Esophagus squamous epithelium (tissue), 5 donors: Measurements from ENCODE around the gene ANKRD16. TPM values are rescaled to one million over a fixed set of nuclear protein-coding genes. Genes with fewer than 3 reads are reported as not detected.
"Not testable (repeated sequence)": the region's sequence is repeated elsewhere in the genome, so short reads cannot be mapped to it uniquely, and the experiment has no call there.

Experiments used
- DNase-seq: peaks from one replicate; lab custom pipeline; 2025; lab: John Stamatoyannopoulos, UW
- H3K27ac ChIP-seq, 4 donors: fragments of 200-600 bp; sonication (generic); one replicate each; pipeline ENCODE4 v1.5.1; 2016 to 2019; ENCODE audit warnings: mild to moderate bottlenecking in 1 of 4
- H3K27me3 ChIP-seq, 4 donors: fragments of 200-600 bp; sonication (generic); 1 replicate in 3 of 4; 2 replicates in 1 of 4; pipeline versions ENCODE4 v1.5.1 to v1.6.0; 2017 to 2021; ENCODE audit warnings: antibody characterized with exemption in 1 of 4
- H3K36me3 ChIP-seq, 3 donors: fragments of 200-600 bp; sonication (generic); one replicate each; pipeline ENCODE4 v1.5.1; 2016 to 2019
- H3K4me1 ChIP-seq, 3 donors: fragments of 200-600 bp; sonication (generic); one replicate each; pipeline ENCODE4 v1.5.1; 2017 to 2019
- H3K4me3 ChIP-seq, 4 donors: fragments of 200-600 bp; sonication (generic); 1 replicate in 3 of 4; 2 replicates in 1 of 4; pipeline ENCODE4 v1.5.1; 2016 to 2019; ENCODE audit warnings: mild to moderate bottlenecking in 2 of 4, moderate library complexity in 1 of 4
- H3K9me3 ChIP-seq, 3 donors: fragments of 200-600 bp; sonication (generic); one replicate each; pipeline ENCODE4 v1.5.1; 2016 to 2019
- POLR2A ChIP-seq, 4 donors: fragments of 450-650 bp; IDR thresholded peaks; one replicate each; pipeline ENCODE4 v1.6.1; 2017; ENCODE audit warnings: antibody characterized with exemption in 4 of 4, mild to moderate bottlenecking in 4 of 4, moderate library complexity in 3 of 4
- WGBS, 2 donors: methylation state at CpG; one replicate each; pipeline ENCODE4 v1.1.5; 2018; 5-methylcytosine and 5-hydroxymethylcytosine counted together
- intact Hi-C: fragments of 100-400 bp; cut with DNase I; formaldehyde crosslinking; loops from one replicate; pipeline ENCODE4 v1.15.0; 2022
- total RNA-seq, 4 donors: library from RNA; depleted of rRNA; stranded (reverse); fragments of >200 nt; gene quantifications; one replicate each; pipeline ENCODE4 v1.1.0, GENCODE V29; 2016
- TF ChIP-seq, protein P1 (sequence below), 6 experiments: fragments of 450-650 bp in 4 of 6; fragments of 200-600 bp in 2 of 6; sonication (generic) in 2 of 6; IDR thresholded peaks; one replicate each; pipeline ENCODE4 v1.5.1; 2016 to 2019; ENCODE audit warnings: antibody characterized with exemption in 6 of 6, mild to moderate bottlenecking in 4 of 6, moderate library complexity in 4 of 6
- donor health status: DM: yes; HTN: yes; CAD: no.

ANKRD16 gene
- total RNA-seq, 4 donors from 2014 or later = 2.8 to 10.9 (median 5.1) TPM

DNA sequence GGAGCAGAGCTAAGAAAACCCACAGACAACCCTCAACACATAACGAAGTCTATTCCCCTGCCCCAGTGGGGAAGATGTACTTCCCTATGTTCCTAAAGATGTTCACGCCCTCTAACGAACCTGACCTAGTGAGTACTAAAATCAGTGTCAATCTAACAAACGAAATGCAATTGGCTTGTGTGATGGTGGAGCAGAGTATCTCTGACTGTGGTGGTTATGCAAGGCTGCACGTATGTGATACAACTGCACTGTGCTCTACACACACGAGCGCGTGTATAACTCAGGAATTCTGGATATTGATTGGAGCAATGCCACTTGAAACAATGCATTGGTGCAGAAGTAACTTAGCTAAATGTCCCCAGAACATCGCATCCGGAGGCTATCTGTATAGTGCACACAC is 1.3 kb downstream of the ANKRD16 start:
- no peak for TF ChIP-seq POLR2A (IDR thresholded peaks at IDR 0.05)
- TF ChIP-seq, protein P1, sequence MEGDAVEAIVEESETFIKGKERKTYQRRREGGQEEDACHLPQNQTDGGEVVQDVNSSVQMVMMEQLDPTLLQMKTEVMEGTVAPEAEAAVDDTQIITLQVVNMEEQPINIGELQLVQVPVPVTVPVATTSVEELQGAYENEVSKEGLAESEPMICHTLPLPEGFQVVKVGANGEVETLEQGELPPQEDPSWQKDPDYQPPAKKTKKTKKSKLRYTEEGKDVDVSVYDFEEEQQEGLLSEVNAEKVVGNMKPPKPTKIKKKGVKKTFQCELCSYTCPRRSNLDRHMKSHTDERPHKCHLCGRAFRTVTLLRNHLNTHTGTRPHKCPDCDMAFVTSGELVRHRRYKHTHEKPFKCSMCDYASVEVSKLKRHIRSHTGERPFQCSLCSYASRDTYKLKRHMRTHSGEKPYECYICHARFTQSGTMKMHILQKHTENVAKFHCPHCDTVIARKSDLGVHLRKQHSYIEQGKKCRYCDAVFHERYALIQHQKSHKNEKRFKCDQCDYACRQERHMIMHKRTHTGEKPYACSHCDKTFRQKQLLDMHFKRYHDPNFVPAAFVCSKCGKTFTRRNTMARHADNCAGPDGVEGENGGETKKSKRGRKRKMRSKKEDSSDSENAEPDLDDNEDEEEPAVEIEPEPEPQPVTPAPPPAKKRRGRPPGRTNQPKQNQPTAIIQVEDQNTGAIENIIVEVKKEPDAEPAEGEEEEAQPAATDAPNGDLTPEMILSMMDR (IDR thresholded peaks at IDR 0.05) = no peak
- intact Hi-C loops = no loop called here
- no peaks in the 10 kb centered on the region for H3K9me3 ChIP-seq
- H3K27ac ChIP-seq = peak overlapping the region; percentile 86 to 96 (median 90)
- 17 to 28% methylated on average over 10 of the region's 10 CpGs for WGBS, 2 donors
- no peak for DNase-seq
- peaks cover 0 to 45% (median 0%) of the 10 kb centered on the region in 3 donors for H3K36me3 ChIP-seq
- H3K4me3 ChIP-seq = peak overlapping the region; percentile 59 to 92 (median 84)
- peaks cover 15 to 45% (median 24%) of the 10 kb centered on the region in 3 donors for H3K4me1 ChIP-seq
- no peaks in the 10 kb centered on the region for H3K27me3 ChIP-seq

DNA sequence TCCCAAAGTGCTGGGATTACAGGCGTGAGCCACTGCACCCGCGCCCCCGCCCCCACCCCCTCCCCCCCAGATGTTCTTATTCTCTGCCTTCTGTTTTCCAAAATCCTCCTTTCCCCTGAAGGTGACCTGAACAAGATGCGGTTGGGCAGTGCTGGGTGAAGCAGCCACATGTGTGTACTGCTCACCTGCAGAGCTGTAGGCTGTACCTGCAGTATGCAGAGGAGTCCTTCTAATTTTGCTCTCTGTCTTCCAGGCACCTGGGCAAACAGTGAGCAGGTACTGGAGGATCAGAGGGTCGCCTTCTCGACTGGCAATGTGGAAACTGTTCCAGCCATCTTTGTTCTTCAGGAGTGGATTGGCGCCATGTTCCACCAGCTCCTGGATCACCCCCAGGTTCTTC is 2.1 kb downstream of the ANKRD16 start:
- Histone ChIP-seq H3K36me3 (peaks cover 0 to 50% (median 0%) of the 10 kb centered on the region in 3 donors), H3K4me1 (peaks cover 15 to 45% (median 24%) of the 10 kb centered on the region in 3 donors), H3K4me3 (peak overlapping the region in 1 of 4 donors; percentile 92), H3K9me3 (no peaks in the 10 kb centered on the region), H3K27me3 (no peaks in the 10 kb centered on the region), H3K27ac (peak overlapping the region in 1 of 4 donors; percentile 96)
- WGBS, 2 donors = 88% methylated on average over 4 of the region's 8 CpGs; no CpG with 5 or more reads in 1 of the 2 donors
- intact Hi-C loops = no loop called here
- no peak for DNase-seq
- TF ChIP-seq, protein P1 (IDR thresholded peaks at IDR 0.05) = no peak
- TF ChIP-seq POLR2A (IDR thresholded peaks at IDR 0.05) = no peak

DNA sequence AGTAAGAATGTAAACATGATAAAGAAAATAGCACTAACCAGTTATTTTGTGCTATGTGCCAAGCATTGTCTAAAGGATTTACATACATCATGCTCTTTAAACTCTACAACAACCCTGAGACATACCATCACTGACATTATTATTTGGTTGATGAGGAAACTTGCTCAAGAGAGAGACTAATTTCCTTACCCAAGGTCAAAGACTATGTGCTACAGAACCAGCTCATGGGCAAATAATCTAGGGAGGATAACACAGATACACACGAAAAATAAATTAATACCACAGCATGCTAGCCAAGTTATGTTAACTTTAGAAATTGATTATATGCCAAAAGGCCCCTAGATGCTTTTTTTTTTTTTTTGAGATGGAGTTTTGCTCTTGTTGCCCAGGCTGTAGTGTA is 2.7 kb downstream of the ANKRD16 start:
- Histone ChIP-seq H3K9me3 (no peaks in the 10 kb centered on the region), H3K4me3 (no peak overlapping the region), H3K27ac (no peak overlapping the region), H3K4me1 (peaks cover 15 to 39% (median 22%) of the 10 kb centered on the region in 3 donors), H3K36me3 (peaks cover 0 to 56% (median 0%) of the 10 kb centered on the region in 3 donors), H3K27me3 (no peaks in the 10 kb centered on the region)
- intact Hi-C loops = no loop called here
- no peak for DNase-seq
- WGBS, 2 donors = 13 to 35% methylated on average over 1 of the region's 1 CpG
- TF ChIP-seq, protein P1 (IDR thresholded peaks at IDR 0.05) = no peak
- TF ChIP-seq POLR2A (IDR thresholded peaks at IDR 0.05) = no peak

DNA sequence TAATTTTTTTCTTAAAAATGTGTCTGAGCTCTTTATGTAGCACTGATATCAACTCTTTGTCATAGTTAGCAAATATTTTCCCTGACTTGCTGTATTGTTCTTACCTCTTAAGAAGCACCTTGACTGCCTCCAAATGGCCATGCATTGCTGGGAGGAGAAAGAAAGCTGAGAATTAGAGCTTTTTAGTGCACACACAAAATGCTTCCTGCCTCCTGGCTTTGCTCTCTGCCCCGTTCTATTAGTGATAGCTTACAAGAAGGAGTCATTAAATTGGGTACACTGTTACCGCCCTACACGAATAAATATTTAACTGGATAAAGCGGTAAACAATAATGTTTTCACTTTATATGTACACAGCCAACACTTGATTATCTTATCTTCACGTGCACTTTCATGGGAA is 4.1 kb downstream of the ANKRD16 start:
- intact Hi-C loops = no loop called here
- no peak overlapping the region for H3K27ac ChIP-seq
- peaks cover 0 to 70% (median 0%) of the 10 kb centered on the region in 3 donors for H3K36me3 ChIP-seq
- no peaks in the 10 kb centered on the region for H3K9me3 ChIP-seq
- H3K4me1 ChIP-seq = peaks cover 9 to 25% (median 10%) of the 10 kb centered on the region in 3 donors
- no peak for DNase-seq
- no peak overlapping the region for H3K4me3 ChIP-seq
- WGBS, 2 donors = 91 to 94% methylated on average over 5 of the region's 5 CpGs
- TF ChIP-seq POLR2A (IDR thresholded peaks at IDR 0.05) = no peak
- TF ChIP-seq, protein P1 (IDR thresholded peaks at IDR 0.05) = no peak
- no peaks in the 10 kb centered on the region for H3K27me3 ChIP-seq

DNA sequence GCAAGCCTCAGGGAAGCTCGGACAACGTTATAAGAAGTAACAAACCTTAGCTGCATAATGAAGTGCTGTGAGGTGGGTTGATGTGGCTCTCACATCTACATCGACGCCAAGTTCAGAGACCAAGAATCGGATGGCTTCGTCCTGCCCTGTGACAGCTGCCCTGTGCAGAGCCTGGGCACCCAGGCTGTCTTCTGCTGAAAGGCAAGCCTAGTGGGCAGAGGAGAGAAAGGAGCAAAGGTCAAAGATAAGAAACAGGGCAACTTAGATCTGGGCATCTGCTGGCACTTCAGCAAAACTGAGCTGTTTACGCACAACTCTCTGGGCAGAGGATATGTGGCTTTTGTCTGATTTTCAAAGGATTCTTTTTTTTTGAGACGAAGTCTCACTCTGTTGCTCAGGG is 6.7 kb downstream of the ANKRD16 start:
- TF ChIP-seq POLR2A (IDR thresholded peaks at IDR 0.05) = no peak
- TF ChIP-seq, protein P1 (IDR thresholded peaks at IDR 0.05) = no peak
- H3K36me3 ChIP-seq = peaks cover 0 to 97% (median 0%) of the 10 kb centered on the region in 3 donors
- intact Hi-C loops = no loop called here

DNA sequence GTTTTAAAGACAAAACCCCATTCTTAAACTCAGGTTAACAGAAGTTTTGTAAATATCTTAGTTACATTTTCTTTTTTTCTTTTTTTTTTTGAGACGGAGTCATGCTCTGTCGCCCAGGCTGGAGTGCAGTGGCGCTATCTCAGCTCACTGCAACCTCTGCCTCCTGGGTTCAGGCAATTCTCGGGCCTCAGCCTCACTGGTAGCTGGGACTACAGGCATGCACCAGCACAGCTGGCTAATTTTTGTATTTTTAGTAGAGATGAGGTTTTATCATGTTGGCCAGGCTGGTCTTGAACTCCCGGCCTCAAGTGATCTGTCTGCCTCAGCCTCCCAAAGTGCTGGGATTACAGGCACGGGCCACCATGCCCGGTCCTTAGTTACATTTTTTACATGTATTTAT is 12.7 kb downstream of the ANKRD16 start:
- peak overlapping the region in 1 of 4 donors; percentile 44 for H3K27ac ChIP-seq
- WGBS, 2 donors = 92 to 95% methylated on average over 7 of the region's 7 CpGs
- H3K4me1 ChIP-seq = peaks cover 0 to 17% (median 0%) of the 10 kb centered on the region in 3 donors
- peaks cover 0 to 79% (median 0%) of the 10 kb centered on the region in 3 donors for H3K36me3 ChIP-seq
- H3K27me3 ChIP-seq, H3K4me3 ChIP-seq, intact Hi-C loops, H3K9me3 ChIP-seq, DNase-seq: not testable (repeated sequence)

More for the DNA sequence above, 6.7 kb downstream of the ANKRD16 start:
- Histone ChIP-seq H3K27me3 (no peaks in the 10 kb centered on the region), H3K27ac (no peak overlapping the region), H3K9me3 (no peaks in the 10 kb centered on the region), H3K4me1 (peaks cover 3 to 13% (median 4%) of the 10 kb centered on the region in 3 donors), H3K4me3 (no peak overlapping the region)
- DNase-seq = no peak
- WGBS, 2 donors = 74 to 86% methylated on average over 7 to 8 of the region's 8 CpGs
